ENCODE results near the gene ABCD1. TPM values are rescaled to one million over a fixed set of nuclear protein-coding genes. Genes with fewer than 3 reads are reported as not detected.
"Not testable (repeated sequence)": the region's sequence is repeated elsewhere in the genome, so short reads cannot be mapped to it uniquely, and the experiment has no call there.

The ABCD1 gene
- 1.5 and 1.9 TPM in 2 replicates for total RNA-seq (2014; rRNA removed; shearing (Covaris generic))
- 6.2 and 6.8 TPM in 2 replicates for polyA plus RNA-seq (2015; cell fraction: cytosol; rRNA removed)
- polyA plus RNA-seq (2015; cell fraction: nucleus; rRNA removed): 10.0 and 10.2 TPM in 2 replicates

DNA sequence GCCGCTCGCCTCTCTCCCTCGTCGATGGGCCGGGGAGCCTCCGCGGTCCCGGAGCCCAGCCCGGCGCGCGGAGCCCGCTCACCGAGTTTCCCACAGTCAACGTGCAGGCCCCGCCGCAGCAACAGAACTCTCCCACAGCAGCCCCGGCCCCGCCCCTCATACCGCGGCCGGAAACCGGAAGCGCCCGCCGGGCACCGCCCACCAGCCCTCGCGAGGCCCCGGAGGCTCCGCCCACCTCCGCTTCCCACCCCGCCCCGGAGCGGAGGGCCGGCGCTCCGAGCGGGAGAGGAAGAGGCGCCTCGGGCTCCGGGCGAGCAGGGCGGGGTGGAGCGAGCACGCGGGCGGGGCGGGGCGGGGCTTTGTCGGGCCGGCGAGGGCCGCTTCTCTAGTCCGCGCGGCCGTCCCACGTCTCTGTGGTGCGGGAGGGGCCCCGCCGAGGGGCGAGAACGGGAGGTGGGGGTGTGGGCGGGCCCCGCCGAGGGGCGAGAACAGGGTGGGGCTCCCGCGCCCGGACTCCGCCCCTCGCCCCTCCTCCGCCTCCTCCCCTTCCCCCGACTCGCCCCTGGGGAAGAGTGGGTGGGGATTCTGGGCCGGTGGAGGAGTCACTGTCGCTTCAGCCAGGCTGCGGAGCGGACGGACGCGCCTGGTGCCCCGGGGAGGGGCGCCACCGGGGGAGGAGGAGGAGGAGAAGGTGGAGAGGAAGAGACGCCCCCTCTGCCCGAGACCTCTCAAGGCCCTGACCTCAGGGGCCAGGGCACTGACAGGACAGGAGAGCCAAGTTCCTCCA, at the start of gene ABCD1, which contains the start of gene BCAP31:
Gene ABCD1 (plus strand): TSS at position 605 of the 787 bp plus-strand sequence. CDS start 411 bp downstream, outside the sequence.
Gene BCAP31 (minus strand): TSS at position 136 of the 787 bp plus-strand sequence. CDS start 1,143 bp downstream, outside the sequence.
- peak; percentile 80 for DNase-seq (ENCODE audit: low read depth)

DNA sequence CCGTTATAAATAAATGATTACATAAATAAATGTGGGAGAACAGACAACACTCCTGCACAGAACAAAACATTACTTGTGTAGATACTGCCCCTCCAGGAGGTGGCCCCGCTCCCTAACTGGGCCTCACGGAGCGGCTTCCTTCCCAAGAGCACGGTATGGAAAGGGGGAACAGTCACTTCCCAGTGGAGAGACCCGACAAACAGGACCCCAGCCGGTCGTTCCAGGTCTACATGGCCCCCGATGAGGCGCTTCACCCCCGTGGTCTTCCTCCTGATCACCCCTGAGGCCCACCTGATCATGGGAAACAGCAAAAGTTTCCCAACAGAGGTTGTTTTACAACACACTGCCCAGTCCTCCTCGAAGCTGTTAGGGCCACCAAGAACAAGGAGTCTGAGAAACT, 43.5 kb upstream of the ABCD1 start:
- no peak for DNase-seq (ENCODE audit: low read depth)

DNA sequence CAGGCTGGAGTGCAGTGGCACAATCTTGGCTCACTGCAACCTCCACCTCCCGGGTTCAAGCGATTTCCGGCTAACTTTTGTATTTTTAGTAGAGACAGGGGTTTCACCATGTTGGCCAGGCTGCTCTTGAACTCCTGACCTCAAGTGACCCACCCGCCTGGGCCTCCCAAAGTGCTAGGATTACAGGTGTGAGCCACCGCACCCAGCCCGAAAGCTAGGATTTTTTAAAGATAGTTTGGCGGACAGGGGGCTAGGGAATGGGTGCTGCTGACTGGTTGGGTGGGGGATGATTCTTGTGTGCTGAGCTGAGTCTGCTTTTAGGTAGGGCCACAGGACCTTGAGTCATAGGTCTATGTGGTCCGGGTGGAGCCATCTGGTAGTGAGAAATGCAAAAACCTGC, 41.2 kb upstream of the ABCD1 start:
- DNase-seq (ENCODE audit: low read depth): not testable (repeated sequence)

DNA sequence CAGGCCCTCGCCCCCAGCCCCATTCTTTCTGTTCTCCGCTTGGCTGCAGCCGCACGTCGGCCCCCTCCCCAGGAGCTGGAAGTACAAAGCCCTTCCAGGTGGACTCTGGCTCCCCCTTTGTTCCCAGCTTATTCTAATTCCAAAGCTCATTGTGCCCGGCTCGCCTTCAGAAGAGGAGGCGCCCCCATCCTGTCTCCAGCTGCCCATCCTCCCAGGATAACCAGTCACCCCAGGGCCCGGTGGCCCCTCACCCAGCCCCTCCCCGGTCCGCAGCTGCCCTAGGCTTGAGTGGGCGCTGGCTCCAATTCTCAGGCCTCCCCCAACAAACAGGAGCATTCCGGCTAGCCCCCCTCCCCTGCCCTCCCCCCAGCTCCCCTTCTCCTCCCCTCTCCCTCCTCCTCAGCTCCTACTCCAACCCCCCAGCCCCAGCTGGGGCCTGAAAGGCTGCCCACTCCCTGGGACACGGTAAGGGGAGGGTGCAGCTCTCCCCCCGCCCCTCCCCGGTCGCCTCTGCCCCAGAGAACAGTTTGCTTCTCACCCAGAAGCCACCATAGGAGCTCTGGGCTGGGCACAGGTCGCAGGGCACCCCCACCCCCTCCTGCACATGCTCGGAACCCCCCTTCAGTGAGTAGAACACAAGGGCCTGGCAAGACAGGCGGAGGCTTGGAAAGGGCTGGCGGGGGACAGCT, 40.0 kb upstream of the ABCD1 start:
- no peak for DNase-seq (ENCODE audit: low read depth)

DNA sequence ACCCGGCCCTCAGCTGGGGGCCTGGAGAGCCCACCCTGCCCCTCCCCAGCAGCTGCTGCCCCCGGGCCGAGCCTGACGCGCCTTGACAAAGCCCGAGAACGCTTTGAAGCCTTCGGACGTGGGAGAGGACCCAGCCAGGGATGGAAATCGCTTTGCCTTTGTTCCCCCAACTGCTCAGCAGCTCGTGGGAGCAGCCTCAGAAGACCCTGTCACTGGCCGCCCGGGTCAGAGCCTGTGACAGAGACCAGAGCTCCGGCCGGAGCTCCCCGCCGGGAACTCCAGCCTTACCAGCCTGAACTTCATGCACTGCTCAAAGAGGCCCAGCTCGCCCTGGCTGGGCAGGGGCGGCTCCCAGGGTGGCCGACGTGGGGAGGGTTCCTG, 39.5 kb upstream of the ABCD1 start:
- DNase-seq (ENCODE audit: low read depth): no peak

DNA sequence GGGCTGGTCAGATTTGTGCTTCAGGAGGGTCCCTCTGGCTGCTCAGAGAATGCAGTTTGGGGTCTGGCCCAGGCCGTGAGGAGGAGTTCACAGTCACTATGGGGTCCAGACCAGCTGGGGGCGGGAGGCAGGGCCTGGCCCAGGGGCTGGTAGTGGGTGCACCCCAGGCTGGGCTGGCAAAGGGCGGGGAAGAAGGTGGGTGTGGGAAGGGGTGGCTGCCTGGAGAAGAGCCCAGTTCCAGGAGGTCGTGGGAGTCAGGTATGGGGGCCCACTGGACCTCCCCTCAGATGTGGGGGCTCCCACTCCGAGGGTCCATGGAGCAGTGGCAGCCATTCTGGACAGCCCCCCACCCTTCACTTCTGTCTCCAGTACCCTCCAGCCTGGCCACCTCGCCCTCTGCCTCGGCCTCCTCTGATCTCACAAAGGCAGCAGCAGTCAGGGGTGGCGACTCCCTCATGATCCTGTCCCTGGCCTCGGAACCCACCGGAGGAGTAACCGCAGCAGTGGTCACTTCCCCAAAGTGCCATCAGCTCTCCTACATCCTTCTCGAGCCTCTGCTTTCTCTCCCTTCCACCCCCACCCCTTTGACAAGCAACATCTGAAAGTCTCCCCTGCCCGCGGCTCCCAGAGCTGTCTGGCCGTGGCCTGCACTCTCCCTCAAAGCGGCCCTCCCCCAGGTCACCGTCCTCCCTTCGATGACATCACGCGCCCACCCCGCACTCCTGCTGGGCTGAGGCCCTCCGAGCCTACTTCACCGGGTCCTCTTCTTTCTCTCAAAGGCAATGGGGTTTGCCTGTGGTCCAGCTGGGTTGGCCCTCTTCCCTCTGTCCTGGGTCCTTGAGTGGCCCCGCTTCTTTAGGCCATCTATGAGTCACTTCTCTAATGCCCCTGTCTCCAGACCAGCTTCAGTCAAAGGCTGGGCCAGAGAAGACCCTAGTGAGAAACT, 38.6 kb upstream of the ABCD1 start:
- no peak for DNase-seq (ENCODE audit: low read depth)

DNA sequence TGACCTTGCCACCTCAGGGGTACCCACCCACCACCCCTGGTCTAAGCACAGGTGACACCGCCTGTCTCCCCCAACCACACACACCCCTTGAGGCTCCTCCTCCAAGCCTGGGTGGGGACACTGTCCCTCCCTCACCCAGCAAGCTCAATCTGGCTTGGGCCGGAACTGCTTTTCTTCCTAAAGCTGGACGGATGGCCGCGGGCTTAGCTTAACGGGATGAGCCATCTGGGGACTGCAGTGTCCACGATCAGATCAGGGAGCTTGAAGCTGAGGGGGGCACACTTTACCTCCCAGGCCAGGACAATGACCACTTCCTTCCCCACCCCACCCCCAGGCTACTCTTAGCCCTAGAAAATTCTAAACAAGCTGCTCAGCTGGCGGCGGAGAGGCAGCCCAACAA, 37.9 kb upstream of the ABCD1 start:
- DNase-seq (ENCODE audit: low read depth): no peak

DNA sequence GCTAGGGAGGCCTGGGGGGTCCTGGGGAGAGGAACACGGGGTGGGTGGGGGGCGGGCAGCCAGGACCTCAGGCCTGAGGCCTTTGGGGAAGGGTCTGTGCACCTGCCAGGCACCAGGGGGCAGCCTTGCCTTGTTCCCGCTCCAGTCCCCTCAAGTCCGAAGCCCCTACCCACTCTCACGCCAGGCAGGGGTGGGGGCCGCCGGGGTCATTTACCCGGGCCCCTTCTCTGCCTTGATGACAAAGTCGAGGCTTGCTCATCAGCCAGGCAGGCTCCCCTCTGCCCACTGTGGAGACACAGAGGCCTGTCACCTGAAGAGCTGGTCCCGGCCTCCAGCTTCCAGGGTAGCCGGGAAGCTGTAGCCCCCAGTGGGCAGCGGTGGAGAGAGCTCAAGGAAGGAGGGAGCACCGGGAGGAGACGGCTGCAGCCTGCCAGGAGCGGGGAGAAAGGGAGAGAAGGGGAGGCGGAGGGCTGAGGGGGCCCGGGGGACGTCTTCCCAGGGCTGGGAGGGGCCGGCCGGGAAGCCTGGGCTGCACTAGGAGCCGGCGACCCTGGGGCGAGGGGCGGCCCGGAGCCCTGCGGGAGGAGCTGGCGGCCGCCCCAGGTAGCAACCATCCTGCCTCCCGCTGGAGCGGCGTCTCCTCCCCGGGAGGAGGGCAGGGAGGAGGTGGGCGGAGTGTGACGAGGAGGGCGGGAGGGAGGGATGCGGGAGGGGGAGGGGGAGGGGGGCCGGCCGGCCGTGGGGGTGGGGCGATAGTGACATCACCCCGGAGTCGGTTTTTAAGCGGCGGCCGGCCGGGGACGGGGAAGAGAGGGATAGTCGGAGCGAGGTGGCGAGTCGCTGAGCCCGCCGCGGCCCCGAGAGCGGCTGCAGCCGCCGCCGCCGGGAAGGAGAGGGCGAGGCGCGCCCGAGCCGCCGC, 37.3 kb upstream of the ABCD1 start, which contains the start of gene SLC6A8:
Gene SLC6A8 (plus strand): TSS at position 806 of the 919 bp plus-strand sequence. CDS start 649 bp downstream, outside the sequence.
- DNase-seq (ENCODE audit: low read depth): no peak

DNA sequence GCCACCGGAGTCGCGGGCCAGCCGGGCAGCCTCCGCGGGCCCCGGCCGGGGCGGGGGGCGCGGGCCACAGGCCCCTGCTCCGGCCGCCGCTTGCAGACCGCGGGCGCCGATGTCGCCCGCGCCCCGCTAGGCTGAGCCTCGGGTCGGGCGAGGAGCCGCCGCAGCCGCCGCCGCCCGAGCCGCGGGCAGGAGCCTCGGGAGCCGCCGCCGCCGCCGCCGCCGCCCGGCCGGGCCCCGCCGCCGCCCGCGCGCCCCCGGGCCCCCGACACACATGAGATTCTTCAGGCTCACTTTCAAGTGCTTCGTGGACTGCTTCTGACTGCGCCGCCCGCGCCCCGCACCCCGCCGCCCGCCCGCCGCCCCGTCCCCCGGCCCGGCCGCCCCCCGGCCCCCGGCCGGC, 36.6 kb upstream of the ABCD1 start:
- no peak for DNase-seq (ENCODE audit: low read depth)

DNA sequence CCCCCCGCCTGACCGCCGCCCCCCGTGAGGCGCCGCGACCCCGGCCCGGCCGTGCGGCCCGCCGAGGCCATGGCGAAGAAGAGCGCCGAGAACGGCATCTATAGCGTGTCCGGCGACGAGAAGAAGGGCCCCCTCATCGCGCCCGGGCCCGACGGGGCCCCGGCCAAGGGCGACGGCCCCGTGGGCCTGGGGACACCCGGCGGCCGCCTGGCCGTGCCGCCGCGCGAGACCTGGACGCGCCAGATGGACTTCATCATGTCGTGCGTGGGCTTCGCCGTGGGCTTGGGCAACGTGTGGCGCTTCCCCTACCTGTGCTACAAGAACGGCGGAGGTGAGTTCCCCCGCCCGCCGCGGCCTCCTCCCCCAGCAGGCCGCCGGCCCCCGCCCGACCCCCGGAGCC, 36.1 kb upstream of the ABCD1 start:
- DNase-seq (ENCODE audit: low read depth): no peak

DNA sequence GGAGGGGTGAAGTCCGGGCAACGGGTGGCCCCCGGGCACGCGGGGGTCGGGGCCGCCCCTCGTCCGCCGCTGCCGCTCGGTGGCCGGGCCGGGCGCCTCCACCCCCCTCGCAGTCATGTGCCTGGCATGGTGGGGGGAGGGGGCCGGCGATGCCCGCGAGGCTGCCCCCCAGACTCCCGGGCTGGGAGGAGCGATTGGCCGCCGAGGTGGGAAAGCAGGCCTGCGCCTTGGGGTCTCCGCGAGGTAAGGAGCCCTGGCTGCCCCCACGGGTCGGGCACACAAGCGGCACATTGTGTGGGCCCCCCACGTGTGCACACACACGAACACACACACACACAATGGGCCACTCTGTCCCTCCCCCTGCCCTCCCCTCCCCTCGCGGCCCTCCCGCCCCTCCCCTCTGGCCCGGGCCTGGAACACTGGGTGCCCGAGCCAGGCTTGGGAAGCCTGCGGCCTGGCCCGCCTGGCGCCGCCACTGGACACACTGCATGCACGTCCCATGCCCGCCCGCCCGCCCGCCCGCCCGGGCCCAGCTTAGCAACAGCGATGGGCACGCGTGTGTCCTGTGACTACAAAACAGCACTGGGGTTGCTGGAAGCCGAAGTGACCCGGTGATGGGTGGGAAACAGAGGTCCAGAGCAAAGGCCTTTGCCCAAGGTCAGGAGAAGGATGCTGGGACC, 35.6 kb upstream of the ABCD1 start:
- no peak for DNase-seq (ENCODE audit: low read depth)

DNA sequence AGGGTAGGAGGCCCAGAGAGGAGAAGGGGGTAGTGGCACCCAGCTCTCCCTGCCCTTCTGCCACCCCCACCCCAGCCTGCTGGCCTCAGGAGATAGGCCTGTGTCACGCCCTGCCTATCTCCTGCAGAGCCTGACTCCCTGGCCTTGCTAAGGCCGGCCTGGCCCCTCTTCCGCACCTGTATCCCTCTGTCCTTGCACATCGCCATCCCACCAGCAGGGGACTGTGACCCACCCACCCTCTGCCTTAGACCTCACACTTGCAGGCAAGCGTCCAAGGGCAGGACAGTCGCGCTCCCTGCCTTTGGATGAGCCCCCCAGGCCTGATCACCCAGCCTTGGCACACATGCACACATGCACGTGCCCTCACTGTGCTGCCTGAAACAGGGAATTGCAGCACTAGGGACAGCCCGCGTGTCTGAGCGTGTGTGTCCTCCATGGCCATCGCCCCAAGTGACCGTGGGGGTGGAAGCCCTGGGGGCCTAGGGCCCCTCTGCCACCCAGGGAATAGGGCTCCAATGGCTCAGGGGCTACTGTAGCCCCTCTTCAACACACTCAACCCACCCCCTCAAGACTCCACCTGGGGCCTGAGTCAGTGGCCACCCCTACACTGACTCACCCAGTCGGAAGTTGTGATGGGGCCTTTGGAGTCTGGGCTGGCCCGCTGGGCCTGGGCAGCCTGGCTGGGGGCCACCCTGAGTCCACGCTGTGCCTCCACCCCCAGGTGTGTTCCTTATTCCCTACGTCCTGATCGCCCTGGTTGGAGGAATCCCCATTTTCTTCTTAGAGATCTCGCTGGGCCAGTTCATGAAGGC, 34.8 kb upstream of the ABCD1 start:
- DNase-seq (ENCODE audit: low read depth): peak; percentile 53

DNA sequence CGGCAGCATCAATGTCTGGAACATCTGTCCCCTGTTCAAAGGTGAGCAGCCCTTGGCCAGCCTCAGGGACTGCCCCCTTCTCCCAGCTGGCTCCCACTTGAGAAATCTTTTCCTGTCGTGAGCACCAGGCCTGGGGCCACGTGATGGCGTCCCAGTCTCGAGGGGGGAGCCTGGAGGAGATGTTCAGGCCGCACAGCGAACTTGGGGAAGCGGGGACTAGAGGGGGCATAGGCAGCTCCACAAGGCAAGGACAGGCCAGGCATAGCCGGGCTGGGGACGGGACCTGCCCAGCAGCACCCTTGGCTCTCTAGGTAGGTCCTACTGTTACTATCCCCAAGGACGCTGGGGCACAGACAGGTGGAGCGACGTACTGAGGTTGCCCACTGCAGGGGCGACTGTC, 34.2 kb upstream of the ABCD1 start:
- no peak for DNase-seq (ENCODE audit: low read depth)

DNA sequence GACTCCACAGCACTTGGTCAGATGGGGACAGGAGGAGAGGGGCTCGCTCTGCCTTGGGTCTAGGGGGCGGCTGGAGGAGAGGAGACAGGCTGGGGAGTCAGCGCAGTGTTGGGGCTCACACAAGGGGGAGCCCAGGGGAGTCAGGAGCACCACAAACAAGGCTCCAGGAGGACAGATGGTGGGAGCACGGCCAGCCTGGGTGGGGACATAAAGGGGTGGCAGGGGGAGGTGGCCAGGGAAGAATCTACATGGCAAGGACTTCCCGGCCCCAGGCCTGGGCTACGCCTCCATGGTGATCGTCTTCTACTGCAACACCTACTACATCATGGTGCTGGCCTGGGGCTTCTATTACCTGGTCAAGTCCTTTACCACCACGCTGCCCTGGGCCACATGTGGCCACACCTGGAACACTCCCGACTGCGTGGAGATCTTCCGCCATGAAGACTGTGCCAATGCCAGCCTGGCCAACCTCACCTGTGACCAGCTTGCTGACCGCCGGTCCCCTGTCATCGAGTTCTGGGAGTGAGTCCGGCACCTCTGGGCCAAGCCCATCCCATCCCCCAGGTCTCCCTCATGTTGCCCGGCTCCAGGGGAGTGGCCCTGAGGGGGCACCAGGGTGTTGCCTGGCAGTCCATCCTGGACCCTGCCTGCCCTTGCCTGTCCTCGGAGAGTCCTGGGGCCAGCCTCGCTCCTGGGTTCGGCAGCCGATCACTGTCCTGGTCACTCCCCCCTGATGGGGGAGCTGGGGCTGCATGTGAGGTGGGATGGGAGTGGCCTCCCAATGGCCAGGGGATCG, 33.4 kb upstream of the ABCD1 start:
- not testable (repeated sequence) for DNase-seq (ENCODE audit: low read depth)

DNA sequence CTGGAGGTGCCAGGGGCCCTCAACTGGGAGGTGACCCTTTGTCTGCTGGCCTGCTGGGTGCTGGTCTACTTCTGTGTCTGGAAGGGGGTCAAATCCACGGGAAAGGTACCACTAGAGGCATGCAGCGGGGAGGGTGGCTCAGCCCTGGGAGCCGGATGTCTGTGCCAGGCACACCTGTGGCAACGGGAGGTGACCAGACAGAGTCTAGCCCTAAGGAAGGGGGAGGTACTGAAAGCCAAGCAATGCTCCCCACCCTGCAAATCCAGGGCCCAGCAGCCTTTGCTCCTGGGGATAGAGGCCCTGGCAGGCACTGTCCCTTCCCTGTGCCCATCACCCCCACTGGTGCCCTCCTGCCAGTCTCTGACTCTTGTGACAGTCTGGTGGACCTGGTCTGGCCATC, 32.7 kb upstream of the ABCD1 start:
- DNase-seq (ENCODE audit: low read depth): no peak

DNA sequence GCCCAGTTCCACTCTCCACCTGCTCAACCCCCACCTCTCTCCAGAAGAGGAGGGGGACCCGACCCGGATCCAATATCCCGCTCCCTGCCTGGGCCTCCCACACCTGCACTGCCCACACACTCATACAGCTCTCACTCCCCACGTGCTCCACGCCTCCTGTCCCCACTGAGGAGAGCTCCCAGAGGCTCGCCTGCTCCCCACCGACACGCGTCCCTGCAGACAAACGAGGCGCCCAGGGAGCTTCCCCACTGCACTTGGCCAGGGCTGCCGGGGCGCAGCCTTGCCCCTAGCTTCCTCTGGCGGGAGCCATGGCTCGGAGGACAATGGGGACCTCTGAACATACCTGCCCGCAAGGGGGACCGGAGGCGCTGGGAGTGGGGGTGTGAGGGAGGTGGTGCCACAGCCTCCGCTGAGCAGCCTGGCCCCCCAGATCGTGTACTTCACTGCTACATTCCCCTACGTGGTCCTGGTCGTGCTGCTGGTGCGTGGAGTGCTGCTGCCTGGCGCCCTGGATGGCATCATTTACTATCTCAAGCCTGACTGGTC, 32.0 kb upstream of the ABCD1 start:
- no peak for DNase-seq (ENCODE audit: low read depth)

All from HT1080 (cell line).